Measurements from ENCODE around the gene COG7. TPM values are rescaled to one million over a fixed set of nuclear protein-coding genes. Genes with fewer than 3 reads are reported as not detected.
"Not testable (repeated sequence)": the region's sequence is repeated elsewhere in the genome, so short reads cannot be mapped to it uniquely, and the experiment has no call there.

The COG7 gene
- total RNA-seq, 1 experiment from 2014 or later = 29.4 TPM

- CTCF ChIA-PET = no interaction called here
- Mint-ChIP-seq H3K9me3 (ENCODE audit: low read depth, unreplicated experiment) (no peaks in the 10 kb centered on the region), H3K27ac (ENCODE audit: unreplicated experiment) (no peak overlapping the region), H3K36me3 (ENCODE audit: insufficient read depth, unreplicated experiment) (no peaks in the 10 kb centered on the region), H3K4me1 (ENCODE audit: low read depth, unreplicated experiment) (peaks cover 24% of the 10 kb centered on the region), H3K27me3 (ENCODE audit: unreplicated experiment) (peaks cover 21% of the 10 kb centered on the region), H3K4me3 (ENCODE audit: low read depth, unreplicated experiment) (no peak overlapping the region)
- BruUV-seq (replicated peaks) = no TSS peak
- TF ChIP-seq, protein P1, sequence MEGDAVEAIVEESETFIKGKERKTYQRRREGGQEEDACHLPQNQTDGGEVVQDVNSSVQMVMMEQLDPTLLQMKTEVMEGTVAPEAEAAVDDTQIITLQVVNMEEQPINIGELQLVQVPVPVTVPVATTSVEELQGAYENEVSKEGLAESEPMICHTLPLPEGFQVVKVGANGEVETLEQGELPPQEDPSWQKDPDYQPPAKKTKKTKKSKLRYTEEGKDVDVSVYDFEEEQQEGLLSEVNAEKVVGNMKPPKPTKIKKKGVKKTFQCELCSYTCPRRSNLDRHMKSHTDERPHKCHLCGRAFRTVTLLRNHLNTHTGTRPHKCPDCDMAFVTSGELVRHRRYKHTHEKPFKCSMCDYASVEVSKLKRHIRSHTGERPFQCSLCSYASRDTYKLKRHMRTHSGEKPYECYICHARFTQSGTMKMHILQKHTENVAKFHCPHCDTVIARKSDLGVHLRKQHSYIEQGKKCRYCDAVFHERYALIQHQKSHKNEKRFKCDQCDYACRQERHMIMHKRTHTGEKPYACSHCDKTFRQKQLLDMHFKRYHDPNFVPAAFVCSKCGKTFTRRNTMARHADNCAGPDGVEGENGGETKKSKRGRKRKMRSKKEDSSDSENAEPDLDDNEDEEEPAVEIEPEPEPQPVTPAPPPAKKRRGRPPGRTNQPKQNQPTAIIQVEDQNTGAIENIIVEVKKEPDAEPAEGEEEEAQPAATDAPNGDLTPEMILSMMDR (IDR thresholded peaks at IDR 0.05; ENCODE audit: unreplicated experiment) = no peak
- intact Hi-C loops (cut with micrococcal nuclease; ENCODE audit: unreplicated experiment) = no loop called here
- no peak for DNase-seq
Observed at GRCh38 chr16:23368469-23368868, 84.5 kb downstream of the COG7 start.

DNA sequence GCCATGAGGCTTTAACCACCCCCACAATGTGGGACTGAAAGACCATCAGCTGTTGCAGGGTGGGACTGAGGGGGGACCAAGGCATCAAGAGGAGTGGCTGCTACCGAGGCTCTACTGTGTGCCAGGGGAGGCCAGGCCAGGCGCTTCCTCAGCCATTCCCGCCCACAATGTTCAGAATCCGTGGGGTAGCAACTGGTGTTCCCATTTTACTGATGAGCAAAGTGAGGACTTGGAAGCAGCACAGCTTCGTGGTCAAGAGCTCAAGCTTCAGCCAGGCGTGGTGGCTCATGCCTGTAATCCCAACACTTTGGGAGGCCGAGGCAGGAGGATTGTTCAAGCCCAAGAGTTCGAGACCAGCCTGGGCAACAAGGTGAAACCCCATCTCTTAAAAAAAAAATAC lies 85.0 kb downstream of the COG7 start:
- H3K27me3 Mint-ChIP-seq (ENCODE audit: unreplicated experiment) = peaks cover 16% of the 10 kb centered on the region
- CTCF ChIA-PET = no interaction called here
- no peak overlapping the region for H3K27ac Mint-ChIP-seq (ENCODE audit: unreplicated experiment)
- no peak for DNase-seq
- no peaks in the 10 kb centered on the region for H3K9me3 Mint-ChIP-seq (ENCODE audit: low read depth, unreplicated experiment)
- H3K4me3 Mint-ChIP-seq (ENCODE audit: low read depth, unreplicated experiment) = no peak overlapping the region
- intact Hi-C loops (cut with micrococcal nuclease; ENCODE audit: unreplicated experiment) = no loop called here
- TF ChIP-seq, protein P1 (IDR thresholded peaks at IDR 0.05; ENCODE audit: unreplicated experiment) = no peak
- peaks cover 23% of the 10 kb centered on the region for H3K4me1 Mint-ChIP-seq (ENCODE audit: low read depth, unreplicated experiment)
- no peaks in the 10 kb centered on the region for H3K36me3 Mint-ChIP-seq (ENCODE audit: insufficient read depth, unreplicated experiment)
- no TSS peak for BruUV-seq (replicated peaks)

- peaks cover 27% of the 10 kb centered on the region for H3K4me1 Mint-ChIP-seq (ENCODE audit: low read depth, unreplicated experiment)
- H3K27ac Mint-ChIP-seq (ENCODE audit: unreplicated experiment) = no peak overlapping the region
- intact Hi-C loops (cut with micrococcal nuclease; ENCODE audit: unreplicated experiment) = no loop called here
- peaks cover 14% of the 10 kb centered on the region for H3K27me3 Mint-ChIP-seq (ENCODE audit: unreplicated experiment)
- H3K9me3 Mint-ChIP-seq (ENCODE audit: low read depth, unreplicated experiment) = no peaks in the 10 kb centered on the region
- BruUV-seq (replicated peaks) = no TSS peak
- CTCF ChIA-PET = no interaction called here
- TF ChIP-seq, protein P1 (IDR thresholded peaks at IDR 0.05; ENCODE audit: unreplicated experiment) = no peak
- no peak overlapping the region for H3K4me3 Mint-ChIP-seq (ENCODE audit: low read depth, unreplicated experiment)
- H3K36me3 Mint-ChIP-seq (ENCODE audit: insufficient read depth, unreplicated experiment) = no peaks in the 10 kb centered on the region
- DNase-seq = no peak
Observed at GRCh38 chr16:23367564-23367963, 85.4 kb downstream of the COG7 start.

GRCh38 chr16:23366341-23366740 lies 86.6 kb downstream of the COG7 start:
- intact Hi-C loops (cut with micrococcal nuclease; ENCODE audit: unreplicated experiment); H3K9me3 Mint-ChIP-seq (ENCODE audit: low read depth, unreplicated experiment); BruUV-seq (replicated peaks); H3K36me3 Mint-ChIP-seq (ENCODE audit: insufficient read depth, unreplicated experiment); H3K4me3 Mint-ChIP-seq (ENCODE audit: low read depth, unreplicated experiment); CTCF ChIA-PET; H3K27ac Mint-ChIP-seq (ENCODE audit: unreplicated experiment); DNase-seq: not testable (repeated sequence)
- H3K4me1 Mint-ChIP-seq (ENCODE audit: low read depth, unreplicated experiment) = peaks cover 30% of the 10 kb centered on the region
- peaks cover 14% of the 10 kb centered on the region for H3K27me3 Mint-ChIP-seq (ENCODE audit: unreplicated experiment)

GRCh38 chr16:23365602-23366240 lies 87.3 kb downstream of the COG7 start:
- peaks cover 30% of the 10 kb centered on the region for H3K4me1 Mint-ChIP-seq (ENCODE audit: low read depth, unreplicated experiment)
- peaks cover 9% of the 10 kb centered on the region for H3K27me3 Mint-ChIP-seq (ENCODE audit: unreplicated experiment)
- DNase-seq = peak; percentile 38
- no peaks in the 10 kb centered on the region for H3K36me3 Mint-ChIP-seq (ENCODE audit: insufficient read depth, unreplicated experiment)
- intact Hi-C loops (cut with micrococcal nuclease; ENCODE audit: unreplicated experiment) = no loop called here
- TF ChIP-seq, protein P1 (IDR thresholded peaks at IDR 0.05; ENCODE audit: unreplicated experiment) = no peak
- CTCF ChIA-PET = interaction anchor here (0.6 to 1.0 kb wide), 2 partner anchors 68 to 184 kb away, joined by 5 read pairs; no protein-coding TSS in a partner anchor
- peak overlapping the region; percentile 9 for H3K27ac Mint-ChIP-seq (ENCODE audit: unreplicated experiment)
- H3K4me3 Mint-ChIP-seq (ENCODE audit: low read depth, unreplicated experiment) = no peak overlapping the region
- BruUV-seq (replicated peaks) = no TSS peak
- H3K9me3 Mint-ChIP-seq (ENCODE audit: low read depth, unreplicated experiment) = no peaks in the 10 kb centered on the region
